NCI-H1105 (cell line): ENCODE data around the gene MRPL40.

Experiments
- DNase-seq: peaks from one replicate; lab custom pipeline; 2025; lab: John Stamatoyannopoulos, UW

The MRPL40 gene

GRCh38 chr22:19480789-19481188 lies 48.4 kb downstream of the MRPL40 start:
- DNase-seq, result no peak

- no peak for DNase-seq
These were observed 50.0 kb downstream of the MRPL40 start for GRCh38 chr22:19482297-19482696.

GRCh38 chr22:19483481-19484244 lies 51.3 kb downstream of the MRPL40 start:
- DNase-seq, result no peak
